DMS 273 (cell line): ENCODE results near the gene DHX30.
"Not testable (repeated sequence)": the region's sequence is repeated elsewhere in the genome, so short reads cannot be mapped to it uniquely, and the experiment has no call there.

Source experiments
- DNase-seq: peaks from one replicate; lab custom pipeline; 2025; ENCODE audit not compliant: unreplicated experiment; lab: John Stamatoyannopoulos, UW

DHX30 gene, protein sequence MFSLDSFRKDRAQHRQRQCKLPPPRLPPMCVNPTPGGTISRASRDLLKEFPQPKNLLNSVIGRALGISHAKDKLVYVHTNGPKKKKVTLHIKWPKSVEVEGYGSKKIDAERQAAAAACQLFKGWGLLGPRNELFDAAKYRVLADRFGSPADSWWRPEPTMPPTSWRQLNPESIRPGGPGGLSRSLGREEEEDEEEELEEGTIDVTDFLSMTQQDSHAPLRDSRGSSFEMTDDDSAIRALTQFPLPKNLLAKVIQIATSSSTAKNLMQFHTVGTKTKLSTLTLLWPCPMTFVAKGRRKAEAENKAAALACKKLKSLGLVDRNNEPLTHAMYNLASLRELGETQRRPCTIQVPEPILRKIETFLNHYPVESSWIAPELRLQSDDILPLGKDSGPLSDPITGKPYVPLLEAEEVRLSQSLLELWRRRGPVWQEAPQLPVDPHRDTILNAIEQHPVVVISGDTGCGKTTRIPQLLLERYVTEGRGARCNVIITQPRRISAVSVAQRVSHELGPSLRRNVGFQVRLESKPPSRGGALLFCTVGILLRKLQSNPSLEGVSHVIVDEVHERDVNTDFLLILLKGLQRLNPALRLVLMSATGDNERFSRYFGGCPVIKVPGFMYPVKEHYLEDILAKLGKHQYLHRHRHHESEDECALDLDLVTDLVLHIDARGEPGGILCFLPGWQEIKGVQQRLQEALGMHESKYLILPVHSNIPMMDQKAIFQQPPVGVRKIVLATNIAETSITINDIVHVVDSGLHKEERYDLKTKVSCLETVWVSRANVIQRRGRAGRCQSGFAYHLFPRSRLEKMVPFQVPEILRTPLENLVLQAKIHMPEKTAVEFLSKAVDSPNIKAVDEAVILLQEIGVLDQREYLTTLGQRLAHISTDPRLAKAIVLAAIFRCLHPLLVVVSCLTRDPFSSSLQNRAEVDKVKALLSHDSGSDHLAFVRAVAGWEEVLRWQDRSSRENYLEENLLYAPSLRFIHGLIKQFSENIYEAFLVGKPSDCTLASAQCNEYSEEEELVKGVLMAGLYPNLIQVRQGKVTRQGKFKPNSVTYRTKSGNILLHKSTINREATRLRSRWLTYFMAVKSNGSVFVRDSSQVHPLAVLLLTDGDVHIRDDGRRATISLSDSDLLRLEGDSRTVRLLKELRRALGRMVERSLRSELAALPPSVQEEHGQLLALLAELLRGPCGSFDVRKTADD

DNA sequence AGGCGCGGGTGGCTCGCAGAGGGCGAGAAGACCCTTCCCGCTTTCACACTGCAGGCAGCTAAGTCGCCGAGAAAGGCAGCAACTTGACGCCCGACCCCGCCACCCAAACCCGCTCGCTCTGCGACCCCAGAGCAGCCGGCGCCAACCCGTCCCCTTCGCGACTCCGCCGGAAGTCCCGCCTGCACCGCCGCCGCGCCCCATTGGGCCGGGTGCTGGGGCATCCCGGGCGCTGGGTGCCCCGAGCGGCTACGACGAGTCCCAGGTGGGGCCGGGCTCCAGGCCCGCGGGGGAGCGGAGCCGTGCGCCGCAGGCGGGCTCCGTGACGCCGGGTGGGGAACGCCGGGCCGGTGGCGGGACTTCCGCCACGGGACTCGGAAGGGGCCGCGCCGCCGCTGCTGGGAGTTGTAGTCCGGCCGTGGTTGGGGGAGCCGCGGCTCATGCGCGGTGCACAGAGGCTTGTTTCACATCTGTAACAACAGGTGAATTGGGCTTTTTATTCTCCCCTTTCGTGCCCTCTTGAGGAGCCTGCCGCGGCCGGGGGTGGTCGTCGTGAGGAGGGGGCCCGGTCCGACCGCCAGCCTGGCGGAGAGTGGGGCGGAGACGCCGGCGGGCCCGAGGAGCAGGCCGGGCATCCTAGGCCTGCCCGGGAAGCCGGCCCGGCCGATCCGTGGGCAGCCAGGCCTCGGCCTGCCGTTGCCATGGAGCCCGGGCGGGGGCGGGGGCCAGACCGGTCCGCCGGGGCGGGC, at the start of gene DHX30:
DHX30 (plus strand) TSS at position 405 of the 746 bp plus-strand sequence. CDS start 7,546 bp downstream, outside the sequence.
- peak; percentile 86 for DNase-seq

DNA sequence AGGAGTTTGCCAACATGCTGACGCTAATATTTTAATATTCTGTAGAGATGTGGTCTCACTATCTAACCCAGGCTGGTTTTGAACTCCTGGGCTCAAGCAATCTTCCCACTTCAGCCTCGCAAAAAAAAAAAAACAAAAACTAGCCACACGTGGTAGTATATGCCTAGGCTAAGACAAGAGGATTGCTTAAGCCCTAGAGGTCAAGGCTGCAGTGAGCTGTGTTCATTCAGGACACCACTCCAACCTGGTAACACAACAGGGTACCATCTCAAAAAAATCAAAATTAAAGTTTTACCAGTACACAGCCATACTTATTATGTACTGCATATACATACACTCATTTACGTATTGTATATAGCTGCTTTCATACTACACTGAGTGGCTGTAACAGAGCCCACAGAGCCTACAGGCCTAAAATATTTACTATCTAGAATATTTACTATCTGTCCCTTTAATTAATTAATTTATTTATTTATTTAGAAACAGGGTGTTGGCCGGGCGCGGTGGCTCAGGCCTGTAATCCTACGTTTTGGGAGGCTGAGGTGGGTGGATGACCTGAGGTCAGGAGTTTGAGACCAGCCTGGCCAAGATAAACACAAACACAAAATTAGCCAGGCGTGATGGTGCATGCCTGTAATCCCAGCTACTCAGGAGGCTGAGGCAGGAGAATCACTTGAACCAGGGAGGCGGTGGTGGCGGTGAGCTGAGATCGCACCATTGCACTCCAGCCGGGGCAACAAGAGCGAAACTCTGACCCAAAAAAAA, 44.5 kb upstream of the DHX30 start:
- DNase-seq: no peak

DNA sequence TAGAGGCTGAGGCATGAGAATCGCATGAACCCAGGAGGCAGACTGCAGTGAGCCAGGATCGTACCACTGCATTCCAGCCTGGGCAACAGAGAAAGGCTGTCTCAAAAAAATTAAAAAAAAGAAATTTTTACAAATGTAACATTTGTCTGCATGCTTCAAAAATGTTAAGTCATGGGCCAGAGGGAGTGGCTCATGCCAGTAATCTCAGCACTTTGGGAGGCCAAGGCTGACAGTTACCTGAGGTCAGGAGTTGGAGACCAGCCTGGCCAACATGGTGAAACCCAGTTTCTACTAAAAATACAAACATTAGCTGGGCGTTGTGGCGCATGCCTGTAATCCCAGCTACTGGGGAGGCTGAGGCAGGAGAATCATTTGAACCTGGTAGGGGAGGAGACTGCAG, 42.7 kb upstream of the DHX30 start:
- not testable (repeated sequence) for DNase-seq

DNA sequence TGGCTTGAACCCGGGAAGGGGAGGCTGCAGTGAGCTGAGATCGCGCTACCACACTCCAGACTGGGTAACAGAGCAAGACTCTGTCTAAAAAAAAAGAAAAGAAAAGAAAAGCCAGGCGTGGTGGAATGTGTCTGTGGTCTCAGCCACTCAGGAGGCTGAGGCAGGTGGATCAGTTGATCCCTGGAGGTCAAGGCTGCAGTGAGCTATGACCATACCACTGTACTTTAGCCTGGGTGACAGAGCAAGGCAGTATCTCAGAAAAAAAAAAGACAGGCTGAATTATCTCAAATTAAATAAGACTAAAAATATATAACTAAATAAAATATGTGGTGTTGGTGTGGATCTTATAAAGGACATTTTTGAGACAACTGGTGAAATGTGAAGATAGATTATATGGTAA, 41.9 kb upstream of the DHX30 start:
- DNase-seq: no peak

DNA sequence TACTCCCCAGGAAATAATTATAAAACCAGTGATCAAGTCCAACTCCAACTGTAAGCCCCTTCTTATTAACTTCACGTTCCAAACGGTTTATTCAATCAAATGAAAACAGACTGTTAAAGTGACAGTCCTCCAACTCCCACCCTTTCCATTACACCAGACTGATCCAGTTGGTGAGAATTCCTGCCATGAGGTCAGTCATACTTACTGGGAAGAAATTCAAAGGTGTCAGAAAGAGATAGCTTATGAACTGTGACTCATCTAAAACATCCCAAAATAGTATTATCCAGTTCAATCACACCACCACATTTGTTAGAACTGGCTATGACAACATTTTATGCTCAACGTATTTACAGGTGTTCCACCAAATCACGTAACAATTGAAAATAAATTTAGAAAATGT, 40.7 kb upstream of the DHX30 start:
- DNase-seq: no peak

DNA sequence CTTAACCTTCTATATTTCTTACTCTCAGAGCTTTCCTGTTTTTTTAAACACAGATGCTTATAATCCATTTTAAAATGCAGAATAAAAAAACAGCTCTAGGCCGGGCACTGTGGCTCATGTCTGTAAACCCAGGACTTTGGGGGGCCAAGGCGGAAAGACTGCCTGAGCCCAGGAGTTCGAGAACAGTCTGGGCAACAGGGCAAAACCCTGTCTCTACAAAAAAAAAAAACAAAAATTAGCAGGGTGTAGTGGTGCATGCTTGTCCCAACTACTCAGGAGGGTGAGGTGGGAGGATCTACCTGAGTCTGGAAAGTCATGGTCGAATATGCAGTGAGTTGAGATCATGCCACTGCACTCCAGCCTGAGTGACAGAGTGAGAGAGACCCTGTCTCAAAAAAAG, 36.8 kb upstream of the DHX30 start:
- DNase-seq: no peak

DNA sequence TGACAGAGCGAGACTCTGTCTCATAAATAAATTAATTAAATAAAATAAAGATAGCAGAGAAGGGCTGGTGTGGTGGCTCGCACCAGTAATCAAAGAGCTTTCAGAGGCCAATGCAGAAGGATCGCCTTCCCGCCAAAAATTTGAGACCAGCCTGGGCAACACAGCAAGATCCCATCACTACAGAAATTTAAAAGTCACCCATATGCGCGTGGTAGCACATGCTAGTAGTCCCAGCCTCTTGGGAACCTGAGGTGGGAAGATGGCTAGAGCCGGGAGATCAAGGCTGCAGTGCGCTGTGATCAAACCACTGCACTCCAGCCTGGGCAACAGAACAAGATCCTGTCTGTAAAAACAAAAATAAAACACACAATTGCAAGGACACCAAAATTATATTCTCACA, 30.9 kb upstream of the DHX30 start:
- no peak for DNase-seq

DNA sequence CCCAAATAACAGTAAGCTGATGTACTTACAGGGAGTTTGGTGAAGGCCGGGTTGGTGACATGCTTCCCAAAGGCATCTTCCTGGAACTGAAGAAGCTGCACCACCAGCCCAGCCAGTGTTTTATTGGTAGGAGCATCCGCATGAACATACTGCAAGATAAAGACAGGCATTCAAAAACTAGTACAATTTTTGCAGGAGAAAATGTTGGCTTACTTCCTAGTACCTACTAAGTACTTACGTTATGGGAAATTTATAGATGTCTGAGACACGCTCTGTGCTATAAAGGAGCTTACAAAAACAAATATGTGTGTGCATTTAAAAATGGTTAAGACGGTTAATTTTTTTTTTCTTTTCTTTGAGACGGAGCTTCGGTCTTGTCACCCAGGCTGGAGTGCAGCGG, 30.1 kb upstream of the DHX30 start:
- no peak for DNase-seq

DNA sequence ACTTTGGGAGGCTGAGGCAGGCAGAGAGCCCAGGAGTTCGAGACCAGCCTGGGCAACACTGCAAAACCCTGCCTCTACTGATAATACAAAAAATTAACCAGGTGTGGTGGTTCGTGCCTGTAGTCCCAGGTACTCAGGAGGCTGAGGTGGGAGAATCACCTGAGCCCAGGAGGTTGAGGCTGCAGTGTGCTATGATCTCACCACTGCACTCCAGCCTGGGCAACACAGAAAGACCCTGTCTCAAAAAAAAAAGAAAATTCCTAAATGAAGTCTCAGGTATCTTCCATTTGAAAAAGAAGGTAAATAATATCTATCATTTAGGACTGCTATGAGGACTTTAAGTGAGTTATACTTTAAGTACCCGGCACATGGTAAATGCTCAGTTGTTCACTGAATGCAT, 24.2 kb upstream of the DHX30 start:
- no peak for DNase-seq

DNA sequence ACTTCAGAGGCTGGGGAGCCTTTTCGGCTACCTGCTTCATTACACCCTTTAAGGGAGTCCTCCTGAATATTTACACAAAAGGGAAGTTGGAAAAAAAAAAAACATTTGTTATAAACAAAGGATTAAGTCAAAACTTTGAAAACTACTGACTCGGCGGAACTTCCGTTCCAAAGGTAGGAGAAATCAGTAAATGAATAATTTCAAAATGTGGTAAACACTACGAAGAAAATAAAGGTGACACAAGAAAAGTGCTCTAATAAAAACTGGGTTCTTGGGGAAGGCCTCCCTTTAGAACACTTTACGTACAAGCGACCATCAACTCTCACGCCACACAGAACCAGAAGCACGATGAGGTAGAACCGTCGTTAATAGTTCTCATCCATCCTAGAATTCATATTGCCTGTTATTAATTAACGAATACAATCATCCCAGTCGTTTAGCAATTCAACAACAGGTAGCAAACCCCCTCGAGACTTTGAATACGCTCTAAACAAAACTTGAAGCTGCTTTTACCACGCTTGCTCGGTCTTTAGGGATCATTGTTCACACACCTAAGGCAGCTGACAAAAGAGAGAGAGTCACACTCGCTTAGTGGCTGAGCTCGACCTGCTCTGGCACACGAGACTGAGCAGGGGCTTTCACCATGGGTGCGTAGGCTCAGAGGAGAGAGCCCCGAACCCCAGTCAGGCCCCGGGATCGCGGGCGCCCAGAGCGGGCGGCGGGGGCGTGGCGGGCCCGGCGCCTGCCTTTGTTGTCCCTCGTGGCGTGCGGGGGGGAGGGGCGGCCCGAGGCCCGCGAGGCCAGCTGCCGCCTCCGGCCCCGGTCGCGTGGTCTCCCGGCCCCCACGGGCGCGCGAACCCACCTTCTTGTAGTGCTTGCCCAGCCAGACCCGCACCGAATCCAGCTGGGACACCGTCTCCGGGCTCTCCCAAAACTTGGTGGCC, 21.9 kb upstream of the DHX30 start:
- peak; percentile 71 for DNase-seq

DNA sequence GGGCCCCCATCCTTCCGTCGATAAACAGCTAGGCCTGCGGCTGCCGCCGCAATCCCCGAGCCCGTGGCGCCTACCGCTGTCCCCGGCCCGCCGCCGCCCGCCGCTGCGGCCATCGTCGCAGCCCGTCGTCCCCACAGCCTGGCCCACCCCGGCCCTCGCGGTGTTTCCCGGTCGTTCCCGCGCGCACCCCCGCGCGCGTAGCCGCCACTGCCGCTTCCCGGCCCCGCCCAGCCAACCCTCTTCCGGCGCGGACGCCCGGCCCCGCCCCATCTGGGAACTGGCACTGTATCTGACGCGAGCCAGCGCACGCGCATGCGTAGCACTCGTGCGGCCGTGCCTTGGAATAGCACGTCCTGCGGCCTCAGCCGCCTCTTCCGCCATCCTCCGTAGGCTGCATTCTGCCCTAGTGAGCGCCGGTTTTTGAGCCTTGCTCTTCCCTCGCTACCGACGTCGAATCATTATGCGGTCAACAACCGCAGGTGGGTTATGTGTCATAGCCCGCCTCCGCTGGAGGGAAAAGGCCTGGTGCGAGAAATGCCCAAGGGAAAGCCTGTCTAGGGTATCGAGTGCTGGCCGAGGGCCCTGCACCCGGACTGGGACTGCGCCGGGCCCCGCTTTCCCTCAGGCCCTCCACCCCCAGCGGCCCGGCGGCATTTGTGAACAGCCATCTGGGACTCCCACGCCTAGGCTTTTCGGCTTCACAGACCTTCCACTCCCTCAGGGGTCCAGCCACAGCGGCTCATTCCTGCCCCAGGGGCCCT, 21.1 kb upstream of the DHX30 start, which contains the start of gene SMARCC1:
SMARCC1 (minus strand) TSS at position 209 of the 761 bp plus-strand sequence; CDS start at position 113, 96 bp downstream.
- peak; percentile 98 for DNase-seq

DNA sequence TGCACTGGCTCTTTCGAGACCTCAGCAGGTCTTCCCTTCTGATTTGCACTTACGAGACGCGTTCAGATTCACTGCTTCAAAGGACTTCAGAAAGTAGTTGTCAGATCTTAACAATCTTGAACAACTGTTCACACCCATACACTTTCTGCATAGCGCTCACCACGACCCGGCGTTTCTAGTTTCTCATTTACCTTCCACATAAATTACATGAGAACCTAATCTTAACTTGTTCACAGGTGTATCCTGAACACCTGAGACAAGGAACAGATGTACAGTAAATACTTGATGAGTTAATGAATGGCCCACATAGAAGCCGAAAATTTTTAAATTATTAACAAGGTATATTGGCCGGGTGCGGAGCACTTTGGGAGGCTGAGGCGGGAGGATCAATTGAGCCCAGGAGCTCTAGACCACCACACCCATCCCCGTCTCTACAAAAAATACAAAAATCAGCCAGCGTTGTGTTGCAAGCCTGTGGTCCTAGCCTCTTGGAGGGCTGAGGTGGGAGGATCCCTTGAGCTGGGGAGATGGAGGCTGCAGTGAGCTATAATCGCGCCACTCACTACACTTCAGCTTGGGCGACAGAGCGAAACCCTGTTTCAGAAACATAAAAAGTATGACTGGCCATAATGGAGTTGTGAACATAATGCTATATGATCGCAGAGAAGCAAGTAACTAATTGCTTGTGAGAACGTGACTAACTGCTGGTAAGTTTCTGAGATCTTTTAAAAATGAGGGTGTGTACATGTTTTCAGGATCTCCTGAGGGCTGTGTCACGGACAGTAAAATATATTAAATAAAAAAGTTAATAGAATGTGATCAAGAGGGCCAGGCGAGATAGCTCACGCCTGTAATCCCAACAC, 20.3 kb upstream of the DHX30 start:
- DNase-seq: no peak

DNA sequence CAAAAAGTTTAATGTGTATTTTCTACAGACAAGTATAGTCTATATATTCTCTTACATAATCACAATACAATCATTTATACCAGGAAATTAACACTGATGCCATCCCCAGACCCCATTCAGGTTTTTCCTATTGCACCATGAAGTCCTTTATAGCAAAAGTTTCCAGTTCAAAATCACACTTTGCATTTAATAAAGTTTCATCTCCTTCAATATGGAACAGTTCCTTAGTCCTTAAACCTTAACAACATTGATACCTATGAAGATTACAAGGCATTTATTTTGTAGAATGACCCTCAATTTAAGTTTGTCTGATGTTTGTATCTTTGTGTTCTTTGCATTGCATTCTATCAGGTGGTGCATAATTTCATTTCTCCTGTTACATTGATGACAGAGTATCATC, 19.3 kb upstream of the DHX30 start:
- no peak for DNase-seq

DNA sequence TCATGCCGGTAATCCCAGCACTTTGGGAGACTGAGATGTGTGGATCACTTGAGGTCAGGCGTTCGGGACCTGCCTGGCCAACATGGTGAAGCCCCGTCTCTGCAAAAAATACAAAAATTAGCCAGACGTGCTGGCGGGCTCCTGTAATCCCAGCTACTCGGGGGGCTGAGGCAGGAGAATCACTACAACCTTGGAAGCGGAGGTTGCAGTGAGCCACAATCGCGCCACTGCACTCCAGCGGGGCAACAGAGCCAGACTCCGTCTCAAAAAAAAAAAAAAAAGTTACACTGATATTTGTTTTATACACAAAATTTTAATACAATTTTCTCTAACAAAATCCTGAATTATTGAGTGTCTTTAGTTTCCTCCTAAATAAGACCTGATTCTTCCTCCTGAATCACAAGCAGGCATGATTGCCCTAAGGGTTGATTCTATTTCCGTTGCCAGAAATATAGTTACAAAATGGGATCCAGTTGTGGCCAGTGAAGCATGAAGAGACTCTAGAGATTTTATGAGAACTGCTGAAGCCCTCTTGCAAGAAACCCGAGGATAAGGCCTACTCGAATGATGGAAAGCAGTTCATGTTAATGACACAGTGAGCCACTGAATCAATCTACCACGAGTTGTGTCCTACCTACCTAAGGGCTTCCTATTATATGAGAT, 11.6 kb upstream of the DHX30 start:
- DNase-seq: no peak

DNA sequence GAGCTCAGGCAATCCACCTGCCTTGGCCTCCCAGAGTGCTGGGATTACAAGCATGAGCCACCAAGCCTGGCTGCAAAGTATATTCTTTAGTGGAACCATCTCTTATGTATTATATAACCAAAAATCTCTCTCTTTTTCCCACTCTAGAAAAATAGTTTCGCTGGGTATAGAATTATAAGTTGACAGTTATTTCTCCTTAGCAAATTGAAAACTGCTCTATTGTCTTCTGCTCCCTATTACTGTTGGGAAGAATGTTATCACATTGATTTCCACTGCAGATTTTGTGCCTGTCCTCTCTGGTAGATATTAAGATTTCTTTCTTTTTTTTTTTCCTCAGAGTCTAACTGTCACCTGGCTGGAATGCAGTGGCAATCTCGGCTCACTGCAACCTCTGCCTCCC, 10.2 kb upstream of the DHX30 start:
- no peak for DNase-seq

DNA sequence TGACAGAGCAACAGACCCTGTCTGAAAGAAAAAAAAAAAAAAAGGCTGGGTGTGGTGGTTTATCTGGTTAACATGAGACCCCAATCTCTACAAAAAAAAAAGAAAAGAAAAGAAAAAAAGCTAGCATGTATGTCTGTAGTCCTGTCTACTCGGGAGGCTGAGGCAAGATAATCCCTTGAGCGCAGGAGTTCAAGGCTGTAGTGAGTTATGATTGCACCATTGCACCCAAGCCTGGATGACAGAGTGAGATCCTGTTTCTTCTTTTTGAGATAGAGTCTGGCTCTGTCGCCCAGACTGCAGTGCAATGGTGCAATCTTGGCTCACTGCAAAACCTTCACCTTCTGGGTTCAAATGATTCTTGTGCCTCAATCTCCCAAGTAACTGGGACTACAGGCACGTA, 8.4 kb upstream of the DHX30 start:
- DNase-seq: no peak

DNA sequence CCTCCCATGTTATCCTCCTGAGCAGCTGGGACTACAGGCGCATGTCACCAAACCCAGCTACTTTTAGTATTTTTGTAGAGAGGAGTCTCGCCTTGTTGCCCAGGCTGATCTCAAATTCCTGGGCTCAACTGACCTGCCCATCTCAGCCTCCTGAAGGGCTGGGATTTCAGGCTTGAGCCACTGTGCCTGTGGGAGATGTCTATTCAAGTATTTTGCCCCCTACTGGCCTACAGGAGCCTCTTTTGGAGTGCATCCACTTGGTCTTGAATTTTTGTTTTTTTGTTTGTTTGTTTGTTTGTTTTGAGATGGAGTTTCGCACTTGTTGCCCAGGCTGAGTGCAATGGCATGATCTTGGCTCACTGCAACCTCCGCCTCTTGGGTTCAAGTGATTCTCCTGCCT, 3.2 kb upstream of the DHX30 start:
- peak; percentile 18 for DNase-seq
